LNCaP clone FGC (cell line): ENCODE measurements around the gene ZSWIM1.

Source experiments
- DNase-seq: peaks from one replicate; pipeline ENCODE4 v3.0.0-alpha.2; 2011; ENCODE audit warnings: low read depth
- H3K4me3 ChIP-seq: 2 replicates; pipeline ENCODE4 v1.5.1; 2011; ENCODE audit warnings: mild to moderate bottlenecking, low read depth, low read length, control low read depth
- CTCF ChIP-seq: IDR thresholded peaks from 2 replicates; pipeline ENCODE4 v1.5.1; 2012; ENCODE audit warnings: mild to moderate bottlenecking; ENCODE audit not compliant: control insufficient read depth, insufficient read depth; ENCODE audit errors: extremely low read depth

Gene ZSWIM1

GRCh38 chr20:45835825-45836224 is 45.2 kb upstream of the ZSWIM1 start:
- no peak for DNase-seq
- no peak overlapping the region for H3K4me3 ChIP-seq
- TF ChIP-seq CTCF = no peak

GRCh38 chr20:45836841-45837240 is 44.2 kb upstream of the ZSWIM1 start:
- DNase-seq = no peak
- TF ChIP-seq CTCF = no peak
- no peak overlapping the region for H3K4me3 ChIP-seq

DNA sequence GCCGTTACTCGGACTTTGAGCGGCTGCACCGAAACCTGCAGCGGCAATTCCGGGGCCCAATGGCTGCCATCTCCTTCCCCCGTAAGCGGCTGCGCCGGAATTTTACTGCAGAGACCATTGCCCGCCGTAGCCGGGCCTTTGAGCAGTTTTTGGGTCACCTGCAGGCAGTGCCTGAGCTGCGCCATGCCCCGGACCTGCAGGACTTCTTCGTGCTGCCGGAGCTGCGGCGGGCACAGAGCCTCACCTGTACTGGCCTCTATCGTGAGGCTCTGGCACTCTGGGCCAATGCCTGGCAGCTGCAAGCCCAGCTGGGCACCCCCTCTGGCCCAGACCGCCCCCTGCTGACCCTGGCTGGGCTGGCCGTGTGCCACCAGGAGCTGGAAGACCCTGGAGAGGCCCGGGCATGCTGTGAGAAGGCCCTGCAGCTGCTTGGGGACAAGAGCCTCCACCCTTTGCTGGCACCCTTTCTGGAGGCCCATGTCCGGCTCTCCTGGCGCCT is 40.3 kb upstream of the ZSWIM1 start:
- no peak overlapping the region for H3K4me3 ChIP-seq
- TF ChIP-seq CTCF = no peak
- DNase-seq = no peak

GRCh38 chr20:45841407-45842129 is 39.5 kb upstream of the ZSWIM1 start:
- no peak overlapping the region for H3K4me3 ChIP-seq
- no peak for TF ChIP-seq CTCF
- no peak for DNase-seq

DNA sequence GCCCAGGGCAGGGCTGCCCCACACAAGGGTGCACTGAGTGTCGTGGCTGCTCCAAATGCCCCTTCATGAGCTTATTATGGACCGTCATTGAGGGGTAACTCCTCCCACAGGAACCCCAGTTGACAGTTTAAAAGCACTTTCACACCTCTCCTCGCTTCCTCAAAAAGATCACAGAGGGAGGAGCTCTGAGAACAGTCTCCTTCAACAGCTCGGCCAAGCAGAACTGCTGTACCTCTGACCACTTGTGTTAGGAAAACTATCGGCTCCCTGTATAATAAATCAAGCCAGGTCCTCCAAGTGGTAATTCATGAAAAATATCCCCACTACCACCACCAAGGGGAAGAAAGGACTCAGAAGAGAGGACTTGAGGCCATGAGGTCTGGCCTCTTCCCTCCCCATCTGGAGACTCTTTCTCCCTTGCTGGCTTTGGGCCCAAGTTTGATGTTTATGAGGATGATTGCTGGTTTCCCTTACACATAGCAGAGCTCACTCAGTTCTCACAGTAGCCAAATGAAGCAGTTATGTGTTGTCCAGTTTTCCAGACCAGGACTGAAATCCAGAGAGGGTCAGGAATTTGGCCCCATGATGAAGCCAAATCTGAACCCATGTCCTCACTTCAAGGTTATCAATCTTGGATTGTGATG is 38.7 kb upstream of the ZSWIM1 start:
- H3K4me3 ChIP-seq = no peak overlapping the region
- DNase-seq = no peak
- TF ChIP-seq CTCF = no peak

GRCh38 chr20:45843506-45843905 is 37.5 kb upstream of the ZSWIM1 start:
- DNase-seq = no peak
- no peak overlapping the region for H3K4me3 ChIP-seq
- TF ChIP-seq CTCF = no peak
